Psoas muscle (tissue), 8 donors: ENCODE measurements around the gene MARCHF3. TPM values are rescaled to one million over a fixed set of nuclear protein-coding genes. Genes with fewer than 3 reads are reported as not detected.

Source experiments
- ATAC-seq, 4 donors: fragments of 200-7000 bp; cut with Tn5 transposase; one replicate each; pipeline ENCODE4 v1.9.1; 2020; ENCODE audit warnings: moderate library complexity in 3 of 4, mild to moderate bottlenecking in 2 of 4
- DNase-seq, 2 donors: peaks; one replicate each; pipeline ENCODE4 v3.0.0-alpha.2; 2020
- H3K27ac ChIP-seq: fragments of 200-600 bp; one replicate; pipeline ENCODE4 v1.8.0; 2022
- H3K27me3 ChIP-seq, 3 donors: fragments of 200-600 bp in 1 of 3; one replicate each; pipeline versions ENCODE4 v1.6.1 to v1.8.0; 2013 to 2022; ENCODE audit warnings: low read length in 2 of 3, mild to moderate bottlenecking in 2 of 3, moderate library complexity in 1 of 3; ENCODE audit not compliant: insufficient read depth in 3 of 3
- H3K36me3 ChIP-seq, 2 donors: fragments of 200-600 bp in 1 of 2; one replicate each; pipeline versions ENCODE4 v1.6.1 to v1.8.0; 2013 to 2022; ENCODE audit warnings: low read depth in 1 of 2, mild to moderate bottlenecking in 1 of 2, moderate library complexity in 1 of 2; ENCODE audit not compliant: insufficient read depth in 1 of 2
- H3K4me1 ChIP-seq: fragments of 200-600 bp; one replicate; pipeline ENCODE4 v1.8.0; 2022
- H3K4me3 ChIP-seq: fragments of 200-600 bp; one replicate; pipeline ENCODE4 v1.8.0; 2022; ENCODE audit warnings: mild to moderate bottlenecking
- H3K9me3 ChIP-seq: fragments of 200-600 bp; one replicate; pipeline ENCODE4 v1.8.0; 2022
- CTCF ChIP-seq: fragments of 200-600 bp; IDR thresholded peaks from one replicate; pipeline ENCODE4 v1.8.0; 2022; ENCODE audit warnings: antibody characterized with exemption
- whole genome bisulfite sequencing, 3 donors: extraction: QIAGEN DNeasy Blood & Tissue Kit; methylation state at CpG; one replicate each; pipeline versions ENCODE4 v1.1.6 to v1.1.7; 2013; 5-methylcytosine and 5-hydroxymethylcytosine counted together
- intact Hi-C, 2 donors: fragments of 100-400 bp; cut with DNase I; formaldehyde crosslinking; loops; one replicate each; pipeline versions ENCODE4 v1.11.0 to v1.14.2; 2022
- polyA plus RNA-seq, 3 donors: library from polyadenylated mRNA; stranded (reverse); fragments of 200-250 nt; gene quantifications; one replicate each; pipeline ENCODE4 v1.2.3, GENCODE V29; 2013
- total RNA-seq, 4 donors: library from RNA; stranded (reverse); fragmentation: NEBNext Ultra II Directional in 2 of 4; extraction: Animal tissue kit (Norgen Biotek cat#: 25700) in 2 of 4; gene quantifications; one replicate each; pipeline versions ENCODE4 v1.2.1 to v1.2.4, GENCODE V29; 2021 to 2023
- donor health status: healthy with polysubstance abuse.
- donor health status: DM: no; HTN: no; CAD: no; lungs with moderate emphysema.
- donor health status: Bipolar disorder and iron deficiency.
- donor health status: healthy.
- donor health status: DM: yes; HTN: yes; CAD: no.
- donor health status: DM: no; HTN: no; CAD: no.
- donor health status: DM: no; HTN: no; CAD: no.
- donor health status: DM: yes; HTN: yes; CAD: no.

The MARCHF3 gene
- total and polyA plus RNA-seq, 7 donors: 6.0 to 22.0 (median 12.0) TPM

GRCh38 chr5:127015716-127016115 is 14.6 kb downstream of the MARCHF3 start:
- Histone ChIP-seq H3K36me3 (no peaks in the 10 kb centered on the region), H3K9me3 (no peaks in the 10 kb centered on the region), H3K27me3 (no peaks in the 10 kb centered on the region), H3K4me1 (peaks cover 18% of the 10 kb centered on the region), H3K27ac (no peak overlapping the region), H3K4me3 (no peak overlapping the region)
- WGBS, 3 donors: 67 to 71% (median 67%) methylated on average over 4 of the region's 4 CpGs
- no peak for TF ChIP-seq CTCF
- DNase-seq (no peak), ATAC-seq (no peak)
- intact Hi-C loops: no loop called here

DNA sequence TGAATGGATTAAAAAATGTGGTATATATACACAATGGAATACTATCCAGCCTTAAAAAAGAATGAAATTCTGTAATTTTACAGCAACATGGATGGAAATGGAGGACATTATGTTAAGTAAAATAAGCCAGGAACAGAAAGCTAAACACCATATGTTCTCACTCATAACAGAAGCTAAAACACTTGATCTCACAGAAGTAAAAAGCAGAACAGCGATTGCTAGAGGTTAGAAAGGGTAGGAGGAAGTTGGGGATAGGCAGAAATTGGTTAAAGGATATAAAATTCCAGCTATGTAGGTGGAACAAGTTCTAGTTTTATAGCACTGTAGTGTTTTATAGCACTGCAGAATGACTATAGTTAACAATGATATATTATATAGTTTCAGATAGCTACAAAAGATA is 15.8 kb downstream of the MARCHF3 start:
- no peak for TF ChIP-seq CTCF
- Histone ChIP-seq H3K4me3 (no peak overlapping the region), H3K36me3 (no peaks in the 10 kb centered on the region), H3K4me1 (peaks cover 23% of the 10 kb centered on the region), H3K9me3 (no peaks in the 10 kb centered on the region), H3K27ac (no peak overlapping the region), H3K27me3 (no peaks in the 10 kb centered on the region)
- no peak for DNase-seq
- WGBS, 3 donors: 71 to 86% (median 74%) methylated on average over 1 of the region's 1 CpG
- ATAC-seq: no peak
- intact Hi-C loops: no loop called here

- 67 to 86% (median 77%) methylated on average over 2 of the region's 2 CpGs for WGBS, 3 donors
- intact Hi-C loops: no loop called here
- DNase-seq (no peak), ATAC-seq (no peak)
- Histone ChIP-seq H3K4me3 (no peak overlapping the region), H3K9me3 (no peaks in the 10 kb centered on the region), H3K36me3 (no peaks in the 10 kb centered on the region), H3K4me1 (peaks cover 31% of the 10 kb centered on the region), H3K27ac (no peak overlapping the region), H3K27me3 (no peaks in the 10 kb centered on the region)
- no peak for TF ChIP-seq CTCF
Observed at GRCh38 chr5:127013407-127013806, 17.0 kb downstream of the MARCHF3 start.

GRCh38 chr5:127012916-127013315 is 17.4 kb downstream of the MARCHF3 start:
- no peak for TF ChIP-seq CTCF
- DNase-seq: no peak
- H3K27me3 ChIP-seq: no peaks in the 10 kb centered on the region
- H3K36me3 ChIP-seq: no peaks in the 10 kb centered on the region
- intact Hi-C loops: no loop called here
- H3K9me3 ChIP-seq: no peaks in the 10 kb centered on the region
- peaks cover 35% of the 10 kb centered on the region for H3K4me1 ChIP-seq
- no peak for ATAC-seq
- H3K4me3 ChIP-seq: no peak overlapping the region
- no peak overlapping the region for H3K27ac ChIP-seq

DNA sequence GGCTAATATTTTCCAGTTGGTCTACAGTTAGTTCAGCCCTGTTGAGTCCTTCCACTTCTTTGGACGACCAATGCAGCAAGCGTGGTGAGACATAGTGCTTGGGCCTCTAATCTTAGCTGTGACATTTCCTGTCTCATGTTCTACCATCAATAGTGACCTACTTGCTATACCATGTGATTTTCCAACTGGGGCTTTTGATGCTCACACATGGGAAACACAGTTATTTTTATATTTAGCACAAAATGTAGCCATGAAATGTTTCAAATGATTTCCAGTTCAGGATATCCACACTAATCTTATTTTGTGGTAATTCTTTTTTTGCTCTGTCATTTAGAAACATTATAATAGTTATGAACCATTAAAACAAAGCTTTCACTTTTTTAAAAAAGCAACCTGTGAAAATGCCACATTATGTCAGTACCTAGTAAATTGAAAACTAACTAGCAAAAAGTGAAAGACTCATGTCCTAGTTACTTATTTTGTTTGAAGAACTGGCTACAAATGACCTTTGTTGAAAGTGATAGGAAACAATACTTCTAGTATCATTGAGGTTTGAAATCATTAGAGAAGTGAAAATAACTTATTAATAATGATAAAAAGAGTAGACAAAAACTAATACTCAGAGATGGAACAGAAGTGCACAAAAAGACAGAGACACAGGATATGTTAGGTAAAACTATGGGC is 18.3 kb downstream of the MARCHF3 start:
- TF ChIP-seq CTCF: no peak
- DNase-seq: no peak
- H3K9me3 ChIP-seq: no peaks in the 10 kb centered on the region
- intact Hi-C loops: no loop called here
- H3K36me3 ChIP-seq: no peaks in the 10 kb centered on the region
- H3K4me3 ChIP-seq: no peak overlapping the region
- peaks cover 38% of the 10 kb centered on the region for H3K4me1 ChIP-seq
- peak overlapping the region; percentile 62 for H3K27ac ChIP-seq
- ATAC-seq: peak; percentile 85 to 92 (median 88)
- H3K27me3 ChIP-seq: no peaks in the 10 kb centered on the region
- 27 to 50% (median 35%) methylated on average over 2 of the region's 2 CpGs for WGBS, 3 donors
